Measurements from ENCODE around the gene MATN1.
"Not testable (repeated sequence)": the region's sequence is repeated elsewhere in the genome, so short reads cannot be mapped to it uniquely, and the experiment has no call there.

The MATN1 gene

GRCh38 chr1:30691480-30691879 is 31.9 kb downstream of the MATN1 start:
- H3F3A ChIP-seq (ENCODE audit: low read depth): no peaks in the 10 kb centered on the region
- no peaks in the 10 kb centered on the region for H3K36me3 ChIP-seq (ENCODE audit: insufficient read depth, low read length)
- TF ChIP-seq EZH2phosphoT487 (IDR thresholded peaks at IDR 0.05; ENCODE audit: borderline replicate concordance): no peak
- TF ChIP-seq CTCF (conservative IDR thresholded peaks at IDR 0.05; ENCODE audit: low read length): no peak
- H3K9me3 ChIP-seq (ENCODE audit: insufficient read depth, low read depth, low read length): no peaks in the 10 kb centered on the region
- no peak overlapping the region for H3K4me2 ChIP-seq (ENCODE audit: low read depth, low read length, poor library complexity, severe bottlenecking)
- H3K9ac ChIP-seq (ENCODE audit: low read depth, low read length, poor library complexity, severe bottlenecking): no peak overlapping the region
- H4K20me1 ChIP-seq (ENCODE audit: insufficient read depth, low read length, poor library complexity, severe bottlenecking): no peaks in the 10 kb centered on the region
- no peak overlapping the region for H2AFZ ChIP-seq (ENCODE audit: low read length)
- H3K27me3 ChIP-seq (ENCODE audit: insufficient read depth, low read length, poor library complexity, severe bottlenecking): no peaks in the 10 kb centered on the region
- H3K79me2 ChIP-seq (ENCODE audit: insufficient read depth, low read length): no peaks in the 10 kb centered on the region
- H3K4me1 ChIP-seq (ENCODE audit: insufficient read depth, low read length, poor library complexity, severe bottlenecking): no peaks in the 10 kb centered on the region
- no peak overlapping the region for H3K4me3 ChIP-seq (ENCODE audit: low read length, poor library complexity, severe bottlenecking)
- no peaks in the 10 kb centered on the region for H3K9me2 ChIP-seq (replicated peaks; ENCODE audit: low read depth, low read length)

DNA sequence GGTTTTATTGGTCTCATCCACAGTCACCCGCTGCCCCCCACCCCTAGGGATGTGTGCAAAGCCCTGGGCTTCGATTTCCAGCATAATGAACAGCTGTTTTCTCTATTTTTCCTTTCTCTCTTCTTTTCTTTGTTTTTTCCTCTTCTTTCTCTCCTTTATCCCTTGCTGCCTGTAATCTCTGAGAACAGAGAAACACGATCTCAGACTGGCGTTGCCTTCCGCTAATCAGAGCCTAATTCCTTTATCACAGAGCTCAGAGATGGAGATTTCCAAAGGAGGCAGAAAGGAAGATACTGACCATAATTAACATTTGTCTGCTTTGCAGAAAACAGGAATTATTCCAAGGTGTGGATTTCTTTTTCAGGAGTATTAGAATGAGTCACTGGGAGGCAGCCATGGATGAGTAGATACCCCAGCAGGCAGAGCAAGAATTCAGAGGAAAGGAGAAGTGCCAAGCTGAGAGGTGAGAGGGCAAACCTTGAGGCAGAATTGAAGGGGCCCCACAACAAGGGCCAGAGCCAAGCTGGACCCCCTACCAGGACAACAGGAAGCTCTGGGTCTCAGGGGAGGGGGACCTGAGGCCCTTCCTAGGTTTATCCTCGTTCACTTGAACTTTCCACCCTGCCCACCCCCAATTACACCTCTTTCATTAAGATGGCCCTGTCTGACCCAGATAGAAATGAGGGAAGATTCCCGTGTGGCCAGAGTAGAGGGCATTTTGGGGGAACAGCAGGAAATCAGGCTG is 33.3 kb downstream of the MATN1 start:
- Histone ChIP-seq H3K79me2 (ENCODE audit: insufficient read depth, low read length) (no peaks in the 10 kb centered on the region), H4K20me1 (ENCODE audit: insufficient read depth, low read length, poor library complexity, severe bottlenecking) (no peaks in the 10 kb centered on the region), H3K9me2 (replicated peaks; ENCODE audit: low read depth, low read length) (no peaks in the 10 kb centered on the region), H3K27me3 (ENCODE audit: insufficient read depth, low read length, poor library complexity, severe bottlenecking) (no peaks in the 10 kb centered on the region), H3K4me3 (ENCODE audit: low read length, poor library complexity, severe bottlenecking) (no peak overlapping the region), H3K9me3 (ENCODE audit: insufficient read depth, low read depth, low read length) (no peaks in the 10 kb centered on the region), H3F3A (ENCODE audit: low read depth) (no peaks in the 10 kb centered on the region), H3K4me2 (ENCODE audit: low read depth, low read length, poor library complexity, severe bottlenecking) (no peak overlapping the region), H2AFZ (ENCODE audit: low read length) (no peak overlapping the region), H3K36me3 (ENCODE audit: insufficient read depth, low read length) (no peaks in the 10 kb centered on the region), H3K4me1 (ENCODE audit: insufficient read depth, low read length, poor library complexity, severe bottlenecking) (no peaks in the 10 kb centered on the region), H3K9ac (ENCODE audit: low read depth, low read length, poor library complexity, severe bottlenecking) (no peak overlapping the region)
- TF ChIP-seq CTCF (conservative IDR thresholded peaks at IDR 0.05; ENCODE audit: low read length) (no peak), EZH2phosphoT487 (IDR thresholded peaks at IDR 0.05; ENCODE audit: borderline replicate concordance) (no peak)

- no peaks in the 10 kb centered on the region for H3K9me2 ChIP-seq (replicated peaks; ENCODE audit: low read depth, low read length)
- no peaks in the 10 kb centered on the region for H3F3A ChIP-seq (ENCODE audit: low read depth)
- H3K4me3 ChIP-seq (ENCODE audit: low read length, poor library complexity, severe bottlenecking): no peak overlapping the region
- no peak overlapping the region for H3K9ac ChIP-seq (ENCODE audit: low read depth, low read length, poor library complexity, severe bottlenecking)
- H3K4me1 ChIP-seq (ENCODE audit: insufficient read depth, low read length, poor library complexity, severe bottlenecking): no peaks in the 10 kb centered on the region
- H3K4me2 ChIP-seq (ENCODE audit: low read depth, low read length, poor library complexity, severe bottlenecking): no peak overlapping the region
- no peaks in the 10 kb centered on the region for H3K9me3 ChIP-seq (ENCODE audit: insufficient read depth, low read depth, low read length)
- TF ChIP-seq CTCF (conservative IDR thresholded peaks at IDR 0.05; ENCODE audit: low read length) (no peak), EZH2phosphoT487 (IDR thresholded peaks at IDR 0.05; ENCODE audit: borderline replicate concordance) (no peak)
- no peak overlapping the region for H2AFZ ChIP-seq (ENCODE audit: low read length)
- no peaks in the 10 kb centered on the region for H4K20me1 ChIP-seq (ENCODE audit: insufficient read depth, low read length, poor library complexity, severe bottlenecking)
- H3K79me2 ChIP-seq (ENCODE audit: insufficient read depth, low read length): no peaks in the 10 kb centered on the region
- no peaks in the 10 kb centered on the region for H3K27me3 ChIP-seq (ENCODE audit: insufficient read depth, low read length, poor library complexity, severe bottlenecking)
- no peaks in the 10 kb centered on the region for H3K36me3 ChIP-seq (ENCODE audit: insufficient read depth, low read length)
Observed at GRCh38 chr1:30688920-30689794, 34.2 kb downstream of the MATN1 start.

DNA sequence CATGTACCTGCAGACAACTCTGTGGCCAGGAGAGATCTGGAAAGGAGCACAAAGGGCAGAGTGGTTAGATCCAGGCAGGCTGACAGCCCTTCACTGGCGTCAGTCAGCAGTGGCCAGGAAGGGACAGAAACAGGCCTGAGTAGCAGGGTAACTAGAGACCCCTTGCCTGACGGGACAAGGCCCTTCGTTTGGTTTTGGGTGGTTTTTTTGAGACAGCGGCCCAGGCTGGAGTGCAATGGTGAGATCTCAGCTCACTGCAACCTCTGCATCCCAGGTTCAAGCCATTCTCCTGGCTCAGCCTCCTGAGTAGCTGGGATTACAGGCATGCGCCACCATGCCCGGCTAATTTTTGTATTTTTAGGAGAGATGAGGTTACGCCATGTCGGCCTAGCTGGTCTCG is 34.9 kb downstream of the MATN1 start:
- not testable (repeated sequence) for H2AFZ ChIP-seq (ENCODE audit: low read length); H3K4me3 ChIP-seq (ENCODE audit: low read length, poor library complexity, severe bottlenecking); H3K4me2 ChIP-seq (ENCODE audit: low read depth, low read length, poor library complexity, severe bottlenecking); H3K9me2 ChIP-seq (replicated peaks; ENCODE audit: low read depth, low read length); H3K4me1 ChIP-seq (ENCODE audit: insufficient read depth, low read length, poor library complexity, severe bottlenecking); H3K36me3 ChIP-seq (ENCODE audit: insufficient read depth, low read length); H4K20me1 ChIP-seq (ENCODE audit: insufficient read depth, low read length, poor library complexity, severe bottlenecking); H3K27me3 ChIP-seq (ENCODE audit: insufficient read depth, low read length, poor library complexity, severe bottlenecking); H3K9ac ChIP-seq (ENCODE audit: low read depth, low read length, poor library complexity, severe bottlenecking); H3F3A ChIP-seq (ENCODE audit: low read depth); H3K79me2 ChIP-seq (ENCODE audit: insufficient read depth, low read length); H3K9me3 ChIP-seq (ENCODE audit: insufficient read depth, low read depth, low read length)

Data from Loucy (cell line).